Bone marrow (tissue), 2 donors: ENCODE results near the gene HSD17B3.
"Not testable (repeated sequence)": the region's sequence is repeated elsewhere in the genome, so short reads cannot be mapped to it uniquely, and the experiment has no call there.

Experiments
- DNase-seq, 2 donors: peaks; one replicate each; lab custom pipeline; 2025; lab: John Stamatoyannopoulos, UW

The HSD17B3 gene

DNA sequence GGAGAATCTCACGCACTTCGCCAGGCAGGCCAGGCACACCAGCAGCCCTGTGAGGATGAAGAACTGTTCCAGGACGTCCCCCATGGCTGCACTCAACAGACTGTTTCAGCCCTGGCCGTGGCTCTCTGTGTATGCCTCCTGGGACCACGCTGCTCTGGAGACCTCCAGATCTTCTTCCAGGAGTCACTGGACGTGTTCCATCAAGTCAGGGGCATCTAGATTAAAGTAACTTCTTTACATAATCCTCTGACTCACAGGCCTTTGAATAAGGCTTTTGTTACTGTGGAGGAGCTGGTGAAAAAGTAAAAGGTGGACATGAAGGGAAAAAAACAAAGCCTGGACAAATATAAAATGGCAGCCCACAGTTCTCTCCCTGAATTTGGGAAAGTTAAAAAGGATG, at the start of gene HSD17B3:
Gene HSD17B3 (minus strand): TSS at position 156 of the 400 bp plus-strand sequence. CDS start 72 bp downstream, at position 84.
- DNase-seq, result no peak

DNA sequence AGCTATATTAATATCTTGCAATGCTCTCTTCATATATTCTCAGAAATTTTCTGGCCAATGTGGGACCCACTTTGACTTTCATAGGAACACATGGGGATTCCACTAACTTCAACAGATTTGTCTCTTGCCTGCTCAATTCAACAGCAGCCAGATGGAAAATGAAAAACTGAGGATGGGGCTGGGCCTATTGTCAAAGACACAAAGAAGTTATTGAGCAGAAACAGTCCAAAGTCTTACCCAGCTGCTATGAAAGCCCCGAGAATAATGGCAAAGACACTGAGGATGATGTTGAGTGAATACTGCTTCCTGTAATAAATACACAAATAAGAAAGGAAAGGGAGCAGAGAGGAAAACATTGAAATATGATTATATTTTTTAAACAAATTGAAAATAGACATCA, 48.9 kb upstream of the HSD17B3 start:
- no peak for DNase-seq

GRCh38 chr9:96348261-96348660, 46.3 kb upstream of the HSD17B3 start:
- no peak for DNase-seq

GRCh38 chr9:96345551-96345950, 43.6 kb upstream of the HSD17B3 start:
- no peak for DNase-seq

- no peak for DNase-seq
These were observed 42.6 kb upstream of the HSD17B3 start for GRCh38 chr9:96344458-96345180.

DNA sequence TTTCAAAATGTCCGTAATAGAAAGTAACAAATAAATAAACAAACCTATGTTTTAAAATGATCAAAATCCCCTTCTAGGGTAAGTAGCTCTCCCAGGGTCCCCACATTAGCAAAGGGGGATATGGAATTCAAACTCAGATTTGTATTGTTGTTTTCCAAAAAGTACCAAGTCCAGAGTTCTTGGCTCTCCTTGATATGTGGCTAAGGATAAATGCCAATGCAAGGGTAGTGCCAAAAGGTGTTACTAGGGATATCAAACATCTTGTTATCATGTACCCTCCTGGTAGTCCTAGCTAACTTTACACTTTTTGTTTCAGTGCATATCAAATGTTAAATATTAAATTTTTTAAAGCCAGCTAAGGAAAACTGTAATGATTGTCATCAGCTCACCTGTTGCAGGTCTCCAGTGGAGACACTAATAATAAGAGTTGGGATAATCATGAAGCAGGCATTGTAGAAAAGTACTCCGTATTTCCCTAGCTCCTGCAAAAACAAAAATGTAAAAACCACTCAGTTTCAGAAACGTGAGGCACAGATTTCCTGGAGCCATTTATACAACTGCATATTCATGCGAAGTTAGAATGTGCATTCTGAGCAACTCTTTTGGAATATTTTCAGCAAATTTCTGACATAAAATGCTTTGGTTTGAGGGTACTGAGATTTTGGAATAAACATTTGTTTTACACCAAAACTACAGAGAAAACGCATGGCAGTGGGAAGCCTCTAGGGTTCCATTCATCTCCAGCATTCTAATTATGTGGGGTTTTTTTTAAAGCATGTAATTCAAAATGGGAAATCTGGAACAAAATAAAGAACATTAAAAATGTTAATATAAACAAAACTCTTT, 41.8 kb upstream of the HSD17B3 start:
- DNase-seq, result no peak

DNA sequence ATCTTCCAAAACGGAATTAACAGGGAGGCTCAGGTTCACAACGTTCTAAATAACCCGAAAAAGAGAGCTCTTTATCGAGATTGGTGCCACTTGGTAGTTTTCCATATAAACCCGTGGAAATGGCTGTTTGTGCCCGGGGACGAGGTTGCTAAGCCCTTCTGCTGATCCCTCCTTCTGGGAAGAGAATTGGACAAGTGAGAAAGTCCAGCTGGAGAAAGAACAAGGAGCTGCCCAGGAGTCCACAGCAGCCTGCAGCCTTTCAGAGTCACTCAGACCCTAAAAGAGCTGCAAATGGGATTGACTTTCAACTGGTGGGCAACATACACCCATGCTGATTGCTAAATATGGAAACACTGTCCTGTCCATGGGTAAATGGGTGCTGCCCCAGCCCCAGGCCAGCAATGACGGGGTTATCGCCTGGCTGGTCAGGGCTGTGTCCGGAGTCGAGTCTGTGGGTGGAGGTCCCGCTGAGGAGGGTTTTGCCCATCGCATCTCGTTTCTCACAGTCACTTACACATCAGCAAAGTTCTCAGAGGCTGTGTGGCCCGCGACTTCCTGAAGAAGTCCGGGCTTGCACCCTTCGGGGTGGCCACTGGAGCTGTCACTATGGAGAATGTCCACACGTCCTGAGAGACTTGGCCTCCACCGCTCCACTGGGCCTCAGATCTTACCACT, 40.7 kb upstream of the HSD17B3 start:
- no peak for DNase-seq

- no peak for DNase-seq
These were observed 38.7 kb upstream of the HSD17B3 start for GRCh38 chr9:96340707-96341106.

DNA sequence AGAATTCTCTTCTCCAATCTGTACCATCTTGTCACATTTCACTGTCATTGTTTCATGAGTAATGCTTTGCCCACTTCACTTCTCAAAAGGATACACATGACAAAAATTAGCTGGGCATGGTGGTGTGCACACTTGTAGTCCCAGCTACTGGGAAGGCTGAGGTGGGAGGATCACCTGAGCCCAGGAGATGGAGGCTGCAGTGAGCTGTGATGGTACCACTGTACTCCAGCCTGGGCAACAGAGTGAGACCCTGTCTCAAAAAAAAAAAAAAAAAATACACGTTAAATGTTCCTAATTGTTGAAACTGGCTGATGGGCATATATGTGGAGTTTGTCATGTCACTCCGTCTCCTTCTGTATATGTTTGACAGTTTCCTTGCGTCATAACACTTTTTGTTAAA, 36.3 kb upstream of the HSD17B3 start:
- DNase-seq, result no peak

DNA sequence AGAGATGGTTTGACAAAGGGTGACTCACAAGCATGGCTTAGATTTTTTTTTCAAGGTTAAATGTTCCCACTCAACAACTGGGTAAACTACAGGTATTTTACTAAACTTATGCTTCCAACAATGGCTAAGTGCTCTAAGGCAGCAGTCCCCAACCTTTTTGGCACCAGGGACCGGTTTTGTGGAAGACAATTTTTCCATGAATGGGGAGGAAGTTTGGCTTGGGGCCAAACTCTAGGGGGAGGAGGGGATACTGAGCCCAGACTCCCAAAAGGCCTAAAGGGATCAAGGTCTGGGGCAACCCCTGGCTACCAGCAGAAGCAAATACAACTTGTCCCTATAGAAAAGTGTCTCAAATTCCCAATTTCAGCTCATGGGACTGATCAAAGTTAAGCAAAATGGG, 32.0 kb upstream of the HSD17B3 start:
- DNase-seq, result no peak

DNA sequence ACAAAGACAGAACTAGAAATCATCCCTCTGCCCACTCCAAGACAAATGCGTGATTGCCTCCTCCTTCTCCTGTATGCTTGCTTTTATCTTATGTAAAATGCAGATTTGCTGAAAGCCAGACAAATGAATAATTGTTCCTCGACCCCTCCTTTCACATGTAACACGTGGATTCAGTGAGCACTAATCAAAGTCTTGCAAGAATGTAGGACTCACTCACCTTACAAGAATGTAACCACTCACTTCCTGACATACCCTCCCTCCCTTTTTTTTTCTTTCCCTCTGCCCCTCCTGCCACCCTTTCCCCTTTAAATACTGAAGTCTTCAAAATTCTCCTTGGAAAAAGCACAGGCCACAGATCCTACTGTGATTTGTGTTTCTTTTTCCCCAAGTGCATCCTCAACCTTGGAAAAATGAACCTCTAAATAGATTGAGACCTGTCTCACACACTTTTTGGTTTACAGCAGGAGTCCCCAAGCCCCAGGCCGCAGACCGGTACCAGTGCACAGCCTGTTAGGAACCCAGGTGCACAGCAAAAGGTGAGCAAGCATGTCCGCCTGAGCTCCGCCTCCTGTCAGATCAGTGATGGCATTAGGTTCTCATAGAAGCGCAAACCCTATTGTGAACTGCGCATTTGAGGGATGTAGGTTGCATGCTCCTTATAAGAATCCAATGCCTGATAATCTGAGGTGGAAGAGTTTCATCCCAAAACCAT, 29.4 kb upstream of the HSD17B3 start:
- no peak for DNase-seq

DNA sequence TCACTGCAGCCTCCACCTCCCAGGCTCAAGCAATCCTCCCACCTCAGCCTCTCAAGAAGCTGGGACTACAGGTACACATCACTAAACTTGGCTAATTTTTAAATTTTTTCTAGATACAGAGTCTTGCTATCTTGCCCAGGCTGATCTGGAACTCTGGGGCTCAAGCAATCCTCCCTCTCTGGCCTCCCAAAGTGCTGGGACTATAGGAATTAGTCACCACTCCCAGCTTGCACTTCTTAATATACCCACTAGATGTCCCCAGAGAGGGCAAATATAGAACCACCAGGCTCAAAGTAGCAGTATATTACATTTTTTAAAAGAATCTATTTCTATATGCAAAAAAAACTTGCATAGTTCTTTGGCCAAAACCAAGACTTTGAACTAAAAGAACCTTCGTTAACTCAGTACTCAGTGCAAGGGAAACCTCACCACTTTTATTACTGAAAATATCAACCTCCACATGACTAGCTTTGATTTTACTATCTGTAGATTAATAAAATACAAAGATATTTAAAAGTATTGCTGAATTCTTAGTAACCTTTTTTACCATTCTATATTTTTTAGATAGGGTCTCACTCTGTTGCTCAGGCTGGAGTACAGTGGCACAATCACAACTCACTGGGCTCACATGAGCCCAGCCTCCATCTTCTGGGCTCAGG, 25.8 kb upstream of the HSD17B3 start:
- DNase-seq, result peak in 1 of 2 donors; percentile 58

- no peak for DNase-seq
These were observed 21.2 kb upstream of the HSD17B3 start for GRCh38 chr9:96323169-96323568.

DNA sequence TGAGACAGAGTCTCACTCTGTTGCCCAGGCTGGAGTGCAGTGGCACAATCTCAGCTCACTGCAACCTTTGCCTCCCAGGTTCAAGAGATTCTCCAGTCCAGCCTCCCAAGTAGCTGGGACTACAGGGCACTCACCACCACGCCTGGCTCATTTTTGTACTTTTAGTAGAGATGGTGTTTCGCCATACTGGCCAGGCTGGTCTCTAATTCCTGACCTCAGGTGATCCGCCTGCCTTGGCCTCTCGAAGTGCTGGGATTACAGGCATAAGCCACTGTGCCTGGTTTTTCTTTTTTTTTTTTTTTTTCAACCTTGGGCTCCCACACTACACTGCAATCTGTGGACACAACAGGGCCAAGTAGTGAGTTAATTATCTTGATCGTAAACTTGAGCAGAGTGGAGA, 20.8 kb upstream of the HSD17B3 start:
- DNase-seq, result not testable (repeated sequence)

DNA sequence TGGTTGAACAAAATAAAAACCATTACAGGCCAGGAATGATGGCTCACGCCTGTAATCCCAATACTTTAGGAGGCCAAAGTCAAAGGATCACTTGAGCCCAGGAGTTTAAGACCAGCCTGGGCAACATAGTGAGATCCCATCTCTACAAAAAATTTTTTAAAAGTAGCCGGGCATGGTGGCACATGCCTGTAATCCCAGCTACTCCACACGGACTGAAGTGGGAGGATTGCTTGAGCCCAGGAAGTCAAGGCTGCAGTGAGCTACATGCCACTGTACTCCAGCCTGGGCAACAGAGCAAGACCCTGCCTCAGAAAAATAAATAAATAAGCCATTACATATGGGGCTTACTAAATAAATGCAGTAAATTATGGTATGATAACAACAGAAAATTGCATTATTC, 20.2 kb upstream of the HSD17B3 start:
- DNase-seq, result not testable (repeated sequence)

GRCh38 chr9:96321515-96321914, 19.5 kb upstream of the HSD17B3 start:
- DNase-seq, result no peak

DNA sequence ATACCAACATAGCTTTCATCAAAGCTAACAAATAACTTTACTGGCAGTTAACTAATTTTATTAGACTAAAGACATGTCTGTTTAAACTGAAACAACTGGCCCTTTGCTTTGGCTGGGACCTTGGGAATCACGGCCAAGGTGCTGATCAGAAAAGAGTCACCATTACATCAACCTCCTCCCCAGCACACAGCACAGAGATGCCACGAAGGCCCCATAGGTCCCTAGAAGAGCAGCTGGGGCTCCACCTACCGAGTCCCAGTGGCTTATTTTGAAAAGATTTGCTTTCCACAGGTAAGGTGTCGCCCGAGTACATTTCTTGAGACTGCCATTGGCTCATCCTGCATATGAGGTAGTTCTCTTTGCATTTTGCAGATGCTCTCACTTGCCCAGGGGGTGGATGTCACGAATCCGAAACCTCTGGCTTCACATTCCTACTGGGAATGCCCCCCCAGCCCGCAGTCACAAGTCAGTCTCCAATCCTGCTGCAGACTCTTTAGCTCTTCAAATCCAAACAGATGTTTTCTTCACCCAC, 18.8 kb upstream of the HSD17B3 start:
- no peak for DNase-seq

GRCh38 chr9:96318921-96319565, 17.1 kb upstream of the HSD17B3 start:
- DNase-seq, result no peak

- DNase-seq, result peak in 1 of 2 donors; percentile 15
These were observed 15.5 kb upstream of the HSD17B3 start for GRCh38 chr9:96317335-96317980.

DNA sequence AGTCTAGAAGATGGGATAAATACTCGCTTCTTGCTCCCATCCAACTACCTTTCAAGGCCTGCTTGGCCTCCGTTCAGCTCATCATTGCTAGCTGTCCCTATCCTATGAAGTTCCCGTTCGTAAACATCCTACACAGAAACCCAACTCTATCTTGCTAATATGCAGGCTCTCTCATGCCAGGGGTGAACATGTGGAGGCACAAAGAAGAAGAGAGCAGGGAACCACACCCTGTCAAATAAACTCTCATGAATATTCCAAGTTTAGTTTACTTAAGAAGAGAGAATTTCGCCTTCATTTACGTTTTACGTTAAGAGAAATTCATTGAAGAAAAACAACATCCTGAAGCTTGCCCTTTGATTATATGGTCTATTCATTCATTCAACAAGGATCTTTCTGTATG, 7.9 kb upstream of the HSD17B3 start:
- no peak for DNase-seq
